ENCODE results near the gene BRSK2.

BRSK2 gene

DNA sequence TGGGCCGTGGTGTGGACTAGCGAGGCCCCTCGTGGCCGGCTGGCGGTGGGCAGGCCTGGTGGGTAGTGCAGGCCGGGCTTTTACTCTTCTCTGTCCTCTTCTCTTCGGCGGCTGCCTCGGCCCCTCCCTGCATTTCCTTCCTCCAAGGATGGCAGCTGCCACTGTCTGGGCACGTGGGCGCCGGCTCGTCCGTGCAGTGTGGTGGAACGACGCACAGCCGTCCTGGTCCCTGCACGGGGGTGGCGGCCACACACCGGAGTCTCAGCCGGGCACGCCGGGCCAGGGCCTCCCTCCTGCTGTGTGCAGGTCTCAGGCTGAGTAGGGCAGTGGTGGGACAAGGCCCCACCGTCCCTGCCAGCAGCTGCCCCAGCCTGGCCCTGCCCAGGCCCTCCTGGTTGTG lies 59.1 kb downstream of the BRSK2 start:
- Histone ChIP-seq H3K27me3 (replicated peaks; ENCODE audit: control insufficient read depth, insufficient read depth, low read length) (no peaks in the 10 kb centered on the region; the same call in 1 of the 2 replicates), H3K36me3 (ENCODE audit: control insufficient read depth, insufficient read depth, low read length) (no peaks in the 10 kb centered on the region), H3K4me3 (replicated peaks; ENCODE audit: low read depth, low read length) (no peak overlapping the region)
- TF ChIP-seq, protein P1, sequence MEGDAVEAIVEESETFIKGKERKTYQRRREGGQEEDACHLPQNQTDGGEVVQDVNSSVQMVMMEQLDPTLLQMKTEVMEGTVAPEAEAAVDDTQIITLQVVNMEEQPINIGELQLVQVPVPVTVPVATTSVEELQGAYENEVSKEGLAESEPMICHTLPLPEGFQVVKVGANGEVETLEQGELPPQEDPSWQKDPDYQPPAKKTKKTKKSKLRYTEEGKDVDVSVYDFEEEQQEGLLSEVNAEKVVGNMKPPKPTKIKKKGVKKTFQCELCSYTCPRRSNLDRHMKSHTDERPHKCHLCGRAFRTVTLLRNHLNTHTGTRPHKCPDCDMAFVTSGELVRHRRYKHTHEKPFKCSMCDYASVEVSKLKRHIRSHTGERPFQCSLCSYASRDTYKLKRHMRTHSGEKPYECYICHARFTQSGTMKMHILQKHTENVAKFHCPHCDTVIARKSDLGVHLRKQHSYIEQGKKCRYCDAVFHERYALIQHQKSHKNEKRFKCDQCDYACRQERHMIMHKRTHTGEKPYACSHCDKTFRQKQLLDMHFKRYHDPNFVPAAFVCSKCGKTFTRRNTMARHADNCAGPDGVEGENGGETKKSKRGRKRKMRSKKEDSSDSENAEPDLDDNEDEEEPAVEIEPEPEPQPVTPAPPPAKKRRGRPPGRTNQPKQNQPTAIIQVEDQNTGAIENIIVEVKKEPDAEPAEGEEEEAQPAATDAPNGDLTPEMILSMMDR (IDR thresholded peaks at IDR 0.05; ENCODE audit: insufficient read depth, low read length, poor library complexity, severe bottlenecking), result no peak
- DNase-seq (ENCODE audit: extremely low read depth, insufficient read length), result no peak

DNA sequence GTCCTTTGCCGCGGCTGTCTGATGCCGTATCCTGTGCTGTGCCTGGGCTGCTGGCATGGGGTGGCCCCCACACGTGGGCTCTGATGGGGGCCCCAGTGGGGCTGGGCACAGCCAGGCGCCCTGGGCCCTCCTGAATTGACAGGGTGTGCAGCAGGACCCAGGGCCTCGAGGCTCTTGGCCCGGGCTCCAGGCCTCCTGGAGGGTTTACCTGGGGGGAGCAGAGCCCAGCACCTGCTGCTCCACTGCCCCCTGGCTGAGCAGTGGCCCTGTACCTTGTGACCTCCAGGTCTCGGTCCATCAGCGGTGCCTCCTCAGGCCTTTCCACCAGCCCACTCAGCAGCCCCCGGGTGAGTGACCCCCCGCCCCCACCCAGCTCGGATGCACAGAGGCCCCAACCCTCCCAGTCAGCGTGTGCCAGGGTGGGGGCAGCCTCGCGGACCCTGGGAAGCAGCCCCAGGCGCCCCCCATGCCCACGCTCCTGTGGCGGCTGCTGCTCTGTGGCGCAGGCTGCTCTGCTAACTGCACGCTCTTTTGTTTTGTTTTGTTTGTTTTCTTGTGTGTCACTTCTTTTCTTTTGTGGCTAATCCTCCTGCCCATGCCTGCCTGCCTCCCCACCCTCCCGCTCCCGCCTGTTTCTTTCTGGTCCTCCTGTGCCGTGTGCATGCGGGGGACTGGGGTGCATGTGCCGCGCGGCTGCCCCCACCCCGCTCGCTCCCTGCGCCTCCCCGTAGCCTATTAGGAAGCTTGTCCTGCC lies 59.9 kb downstream of the BRSK2 start:
- H3K27me3 ChIP-seq (replicated peaks; ENCODE audit: control insufficient read depth, insufficient read depth, low read length), result no peaks in the 10 kb centered on the region; the same call in 1 of the 2 replicates
- no peak overlapping the region for H3K4me3 ChIP-seq (replicated peaks; ENCODE audit: low read depth, low read length)
- DNase-seq (ENCODE audit: extremely low read depth, insufficient read length), result no peak
- TF ChIP-seq, protein P1 (IDR thresholded peaks at IDR 0.05; ENCODE audit: insufficient read depth, low read length, poor library complexity, severe bottlenecking), result no peak
- no peaks in the 10 kb centered on the region for H3K36me3 ChIP-seq (ENCODE audit: control insufficient read depth, insufficient read depth, low read length)

DNA sequence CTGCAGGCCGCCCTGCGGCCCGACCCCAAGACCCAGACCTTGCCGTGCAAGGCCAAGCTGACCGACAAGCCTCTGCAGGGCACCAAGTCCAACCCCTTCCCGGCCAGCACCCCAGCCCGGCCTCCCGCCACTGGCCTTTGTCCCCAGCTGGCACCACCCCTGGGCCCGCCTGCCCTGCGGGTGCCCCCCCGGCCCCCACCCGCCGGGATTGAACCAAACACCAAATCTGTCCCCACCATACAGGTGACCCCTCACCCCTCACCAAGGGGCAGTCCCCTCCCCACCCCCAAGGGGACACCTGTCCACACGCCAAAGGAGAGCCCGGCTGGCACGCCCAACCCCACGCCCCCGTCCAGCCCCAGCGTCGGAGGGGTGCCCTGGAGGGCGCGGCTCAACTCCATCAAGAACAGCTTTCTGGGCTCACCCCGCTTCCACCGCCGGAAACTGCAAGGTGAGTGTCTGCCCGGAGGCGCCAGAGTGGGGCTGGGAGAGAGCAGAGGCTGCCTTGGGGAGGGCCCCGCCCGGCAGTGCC lies 60.7 kb downstream of the BRSK2 start:
- TF ChIP-seq, protein P1 (IDR thresholded peaks at IDR 0.05; ENCODE audit: insufficient read depth, low read length, poor library complexity, severe bottlenecking), result no peak
- Histone ChIP-seq H3K4me3 (replicated peaks; ENCODE audit: low read depth, low read length) (no peak overlapping the region), H3K36me3 (ENCODE audit: control insufficient read depth, insufficient read depth, low read length) (no peaks in the 10 kb centered on the region), H3K27me3 (replicated peaks; ENCODE audit: control insufficient read depth, insufficient read depth, low read length) (no peaks in the 10 kb centered on the region; the same call in 1 of the 2 replicates)
- DNase-seq (ENCODE audit: extremely low read depth, insufficient read length), result no peak

DNA sequence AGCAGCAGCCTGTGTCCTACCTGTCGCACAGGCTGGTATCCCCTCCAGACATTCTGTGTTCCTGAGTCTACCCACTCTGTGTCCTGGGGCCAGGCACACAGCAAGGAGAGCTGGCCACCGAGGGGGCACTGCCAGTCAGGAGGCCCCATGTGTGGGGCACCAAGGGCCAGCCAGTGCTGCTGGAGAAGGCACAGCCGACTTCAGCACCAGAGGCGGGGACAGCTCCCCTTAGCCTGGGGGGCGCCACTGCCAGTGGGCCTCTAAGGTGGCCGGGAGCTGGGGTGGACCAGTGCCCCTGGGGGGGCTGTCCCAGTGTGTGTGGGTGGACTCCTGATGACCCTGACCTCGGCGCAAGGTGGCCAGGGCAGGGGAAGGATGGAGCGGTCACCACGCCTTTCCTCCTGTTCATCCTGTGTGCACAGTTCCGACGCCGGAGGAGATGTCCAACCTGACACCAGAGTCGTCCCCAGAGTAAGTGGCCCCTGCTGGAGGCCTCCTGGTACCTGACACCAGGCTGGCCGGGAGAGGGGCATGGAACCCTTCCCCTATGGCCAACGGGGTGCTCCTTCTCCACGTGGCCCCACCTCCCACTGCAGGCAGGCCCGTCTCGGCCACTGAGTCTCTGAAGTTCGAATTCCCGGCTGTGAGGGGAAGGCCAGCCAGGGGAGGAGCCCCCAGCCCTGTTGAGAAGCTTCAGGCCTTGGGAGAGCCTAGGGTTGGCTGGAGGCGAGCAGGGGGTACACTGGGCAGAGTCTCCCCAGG lies 61.4 kb downstream of the BRSK2 start:
- Histone ChIP-seq H3K4me3 (replicated peaks; ENCODE audit: low read depth, low read length) (no peak overlapping the region), H3K36me3 (ENCODE audit: control insufficient read depth, insufficient read depth, low read length) (no peaks in the 10 kb centered on the region), H3K27me3 (replicated peaks; ENCODE audit: control insufficient read depth, insufficient read depth, low read length) (no peaks in the 10 kb centered on the region; the same call in 1 of the 2 replicates)
- DNase-seq (ENCODE audit: extremely low read depth, insufficient read length), result no peak
- TF ChIP-seq, protein P1 (IDR thresholded peaks at IDR 0.05; ENCODE audit: insufficient read depth, low read length, poor library complexity, severe bottlenecking), result no peak

DNA sequence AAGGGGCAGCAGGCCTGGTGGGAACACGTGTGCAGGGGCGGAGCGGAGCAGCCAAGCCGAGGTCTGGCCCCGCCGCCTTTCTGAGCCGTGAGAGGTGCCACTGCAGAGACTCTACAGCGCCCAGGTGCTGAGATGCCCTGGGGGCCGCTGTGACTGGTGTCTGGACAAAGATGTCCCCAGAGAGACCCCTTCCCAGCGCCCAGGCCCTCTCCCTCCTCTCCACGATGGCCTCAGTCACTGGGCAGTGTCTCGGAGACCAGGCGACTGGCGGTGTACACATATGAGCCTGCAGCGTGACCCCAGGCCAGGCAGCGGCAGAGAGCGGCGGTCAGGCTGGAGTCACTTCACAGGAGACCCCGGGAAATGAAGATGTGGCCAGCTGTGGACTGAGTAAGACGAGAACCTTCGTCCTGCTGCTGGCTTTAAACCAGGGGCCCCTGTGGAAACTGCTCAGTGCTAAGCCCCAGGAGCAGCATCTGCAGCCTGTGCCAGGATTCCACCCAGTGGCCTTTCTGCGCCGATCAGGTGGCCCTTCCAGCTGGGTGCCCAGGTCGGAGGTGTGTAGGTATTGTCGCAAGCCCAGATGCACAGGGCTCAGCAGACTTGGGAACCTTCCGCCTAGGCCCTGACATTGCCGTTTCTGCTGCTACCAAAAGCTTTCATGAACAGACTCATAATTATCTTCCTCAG lies 62.2 kb downstream of the BRSK2 start:
- Histone ChIP-seq H3K36me3 (ENCODE audit: control insufficient read depth, insufficient read depth, low read length) (no peaks in the 10 kb centered on the region), H3K4me3 (replicated peaks; ENCODE audit: low read depth, low read length) (no peak overlapping the region), H3K27me3 (replicated peaks; ENCODE audit: control insufficient read depth, insufficient read depth, low read length) (no peaks in the 10 kb centered on the region)
- TF ChIP-seq, protein P1 (IDR thresholded peaks at IDR 0.05; ENCODE audit: insufficient read depth, low read length, poor library complexity, severe bottlenecking), result no peak
- DNase-seq (ENCODE audit: extremely low read depth, insufficient read length), result no peak

All from GM06990 (cell line).